MCF 10A (cell line): ENCODE data around the gene CORIN. TPM values are rescaled to one million over a fixed set of nuclear protein-coding genes. Genes with fewer than 3 reads are reported as not detected.

Source experiments
- BruUV-seq: library from RNA; stranded (reverse); fragments of 400-500 nt; replicated peaks from 2 replicates; lab custom pipeline; 2021; lab: Mats Ljungman, UMichigan
- CTCF ChIA-PET: fragments of 300-600 bp; sonication (Branson Sonifier 250); formaldehyde crosslinking; extraction: SDS; loops from one replicate; lab custom pipeline; 2021; ENCODE audit warnings: antibody characterized with exemption, inconsistent platforms; lab: Yijun Ruan, JAX
- POLR2A ChIA-PET: fragments of 300-600, 350-650 bp; sonication (Branson Sonifier 250); formaldehyde crosslinking; extraction: SDS; loops from one replicate; lab custom pipeline; 2020; ENCODE audit warnings: antibody characterized with exemption, inconsistent platforms; lab: Yijun Ruan, JAX
- DNase-seq: peaks from one replicate; pipeline ENCODE4 v3.0.0-alpha.2; 2018; ENCODE audit not compliant: unreplicated experiment
- H3K27ac Mint-ChIP-seq: one replicate; pipeline ENCODE4 v1.8.0; 2022; ENCODE audit warnings: mild to moderate bottlenecking, low read depth, mixed read lengths; ENCODE audit not compliant: unreplicated experiment
- H3K27me3 Mint-ChIP-seq: one replicate; pipeline ENCODE4 v1.8.0; 2022; ENCODE audit warnings: mixed read lengths; ENCODE audit not compliant: insufficient read depth, unreplicated experiment
- H3K36me3 Mint-ChIP-seq: one replicate; pipeline ENCODE4 v1.8.0; 2022; ENCODE audit warnings: mild to moderate bottlenecking, moderate library complexity, mixed read lengths; ENCODE audit not compliant: insufficient read depth, unreplicated experiment
- H3K4me1 Mint-ChIP-seq: one replicate; pipeline ENCODE4 v1.8.0; 2022; ENCODE audit warnings: mixed read lengths; ENCODE audit not compliant: insufficient read depth, unreplicated experiment
- H3K4me3 Mint-ChIP-seq: one replicate; pipeline ENCODE4 v1.8.0; 2022; ENCODE audit warnings: mild to moderate bottlenecking, moderate library complexity, mixed read lengths; ENCODE audit not compliant: unreplicated experiment
- H3K9me3 Mint-ChIP-seq: one replicate; pipeline ENCODE4 v1.8.0; 2022; ENCODE audit warnings: mixed read lengths; ENCODE audit not compliant: unreplicated experiment
- intact Hi-C: fragments of 100-400 bp; cut with micrococcal nuclease; formaldehyde crosslinking; loops from 2 replicates; pipeline ENCODE4 v1.14.1; 2022
- total RNA-seq: library from RNA; stranded (reverse); gene quantifications from 2 replicates; pipeline ENCODE4 v1.2.3, GENCODE V29; 2022
- TF ChIP-seq, protein P1 (sequence below): fragments of 200-600 bp; IDR thresholded peaks from one replicate; pipeline ENCODE4 v1.8.0; 2022; ENCODE audit warnings: antibody characterized with exemption, mild to moderate bottlenecking; ENCODE audit not compliant: unreplicated experiment

Gene CORIN
- total RNA-seq, 1 experiment from 2014 or later = 1.0 TPM

DNA sequence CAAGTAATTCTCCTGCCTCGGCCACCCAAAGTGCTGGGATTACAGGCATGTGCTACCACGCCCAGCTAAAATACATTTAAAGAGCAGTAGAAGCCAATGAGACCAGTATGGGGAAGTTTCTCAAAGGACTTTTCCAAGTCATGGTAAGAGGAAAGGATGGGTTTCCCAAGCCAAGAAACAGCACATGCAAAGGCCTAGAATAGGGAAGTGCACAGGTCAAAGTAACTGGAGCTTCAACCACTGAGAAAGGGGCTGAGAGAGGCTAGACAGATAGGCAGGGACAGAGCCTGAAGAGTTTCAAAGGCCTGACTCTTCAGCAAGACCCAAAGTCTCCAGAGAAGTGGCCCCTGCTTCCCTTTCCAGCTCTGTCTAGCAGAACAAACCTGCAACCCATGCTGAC is 162.1 kb downstream of the CORIN start:
- POLR2A ChIA-PET = no interaction called here
- intact Hi-C loops = no loop called here
- Mint-ChIP-seq H3K36me3 (no peaks in the 10 kb centered on the region), H3K27me3 (no peaks in the 10 kb centered on the region), H3K4me3 (no peak overlapping the region), H3K4me1 (no peaks in the 10 kb centered on the region), H3K27ac (no peak overlapping the region), H3K9me3 (no peaks in the 10 kb centered on the region)
- CTCF ChIA-PET = interaction anchor here (0.6 to 1.4 kb wide), 4 partner anchors 160 to 165 kb away, joined by 3 to 9 read pairs (median 5); partner anchors contain the start of gene CORIN
- no TSS peak for BruUV-seq
- TF ChIP-seq, protein P1, sequence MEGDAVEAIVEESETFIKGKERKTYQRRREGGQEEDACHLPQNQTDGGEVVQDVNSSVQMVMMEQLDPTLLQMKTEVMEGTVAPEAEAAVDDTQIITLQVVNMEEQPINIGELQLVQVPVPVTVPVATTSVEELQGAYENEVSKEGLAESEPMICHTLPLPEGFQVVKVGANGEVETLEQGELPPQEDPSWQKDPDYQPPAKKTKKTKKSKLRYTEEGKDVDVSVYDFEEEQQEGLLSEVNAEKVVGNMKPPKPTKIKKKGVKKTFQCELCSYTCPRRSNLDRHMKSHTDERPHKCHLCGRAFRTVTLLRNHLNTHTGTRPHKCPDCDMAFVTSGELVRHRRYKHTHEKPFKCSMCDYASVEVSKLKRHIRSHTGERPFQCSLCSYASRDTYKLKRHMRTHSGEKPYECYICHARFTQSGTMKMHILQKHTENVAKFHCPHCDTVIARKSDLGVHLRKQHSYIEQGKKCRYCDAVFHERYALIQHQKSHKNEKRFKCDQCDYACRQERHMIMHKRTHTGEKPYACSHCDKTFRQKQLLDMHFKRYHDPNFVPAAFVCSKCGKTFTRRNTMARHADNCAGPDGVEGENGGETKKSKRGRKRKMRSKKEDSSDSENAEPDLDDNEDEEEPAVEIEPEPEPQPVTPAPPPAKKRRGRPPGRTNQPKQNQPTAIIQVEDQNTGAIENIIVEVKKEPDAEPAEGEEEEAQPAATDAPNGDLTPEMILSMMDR = no peak
- DNase-seq = no peak

DNA sequence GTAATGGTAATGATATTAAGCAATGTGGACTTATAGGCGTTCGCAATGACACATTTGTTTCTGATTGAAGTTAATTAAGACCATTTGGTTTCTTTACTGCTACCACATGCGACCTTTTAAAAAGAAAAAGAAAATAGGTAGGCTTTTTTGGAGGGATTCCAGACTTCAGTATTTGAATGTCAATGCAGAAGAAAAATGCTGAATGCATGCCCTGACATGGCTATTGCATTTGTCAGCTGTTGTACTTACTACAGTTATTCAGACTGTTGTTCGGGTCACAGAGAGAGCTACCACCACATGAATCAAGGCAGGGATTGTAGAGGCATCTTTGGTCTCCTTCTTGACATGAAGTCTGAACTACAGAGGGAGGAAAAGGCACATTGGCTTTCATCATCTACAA is 163.7 kb downstream of the CORIN start:
- TF ChIP-seq, protein P1 = no peak
- POLR2A ChIA-PET = interaction anchor here (1.5 kb wide), 1 partner anchor 162 kb away, joined by 6 read pairs; no protein-coding TSS in a partner anchor
- CTCF ChIA-PET = interaction anchor here (0.8 to 7.5 kb wide), 5 partner anchors 9 to 360 kb away, joined by 3 to 102 read pairs (median 3); partner anchors contain the start of gene CORIN
- H3K4me3 Mint-ChIP-seq = no peak overlapping the region
- no peaks in the 10 kb centered on the region for H3K4me1 Mint-ChIP-seq
- no peaks in the 10 kb centered on the region for H3K9me3 Mint-ChIP-seq
- H3K27me3 Mint-ChIP-seq = no peaks in the 10 kb centered on the region
- no TSS peak for BruUV-seq
- no peak overlapping the region for H3K27ac Mint-ChIP-seq
- no peak for DNase-seq
- intact Hi-C loops = no loop called here
- H3K36me3 Mint-ChIP-seq = no peaks in the 10 kb centered on the region

DNA sequence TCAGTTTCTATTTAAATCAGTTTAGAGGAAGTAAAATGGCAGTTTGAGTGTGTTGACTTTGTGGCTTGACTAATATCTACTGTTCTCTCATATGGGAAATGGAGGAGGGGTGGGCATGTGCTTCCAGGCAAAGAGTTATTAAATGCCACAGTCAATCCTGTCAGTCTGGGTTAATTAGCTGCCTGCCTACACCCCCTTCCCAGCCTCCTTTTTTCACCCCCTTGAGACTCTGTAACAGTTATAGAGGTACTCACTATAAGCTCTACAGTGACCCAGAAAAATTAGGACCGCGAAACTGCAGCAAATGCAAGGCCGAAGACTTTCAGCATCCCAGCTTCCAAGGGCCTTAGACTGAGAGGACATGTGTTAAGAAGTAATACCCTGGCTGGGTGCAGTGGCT is 165.2 kb downstream of the CORIN start:
- peaks cover 1% of the 10 kb centered on the region for H3K4me1 Mint-ChIP-seq
- POLR2A ChIA-PET = interaction anchor here (0.6 kb wide), 1 partner anchor 30 kb away, joined by 3 read pairs; no protein-coding TSS in a partner anchor
- no TSS peak for BruUV-seq
- CTCF ChIA-PET = interaction anchor here (7.5 kb wide), 1 partner anchor 165 kb away, joined by 102 read pairs; the partner anchor contains the start of gene CORIN
- H3K27me3 Mint-ChIP-seq = no peaks in the 10 kb centered on the region
- H3K4me3 Mint-ChIP-seq = no peak overlapping the region
- DNase-seq = no peak
- TF ChIP-seq, protein P1 = no peak
- H3K27ac Mint-ChIP-seq = no peak overlapping the region
- no peaks in the 10 kb centered on the region for H3K9me3 Mint-ChIP-seq
- intact Hi-C loops = no loop called here
- no peaks in the 10 kb centered on the region for H3K36me3 Mint-ChIP-seq

DNA sequence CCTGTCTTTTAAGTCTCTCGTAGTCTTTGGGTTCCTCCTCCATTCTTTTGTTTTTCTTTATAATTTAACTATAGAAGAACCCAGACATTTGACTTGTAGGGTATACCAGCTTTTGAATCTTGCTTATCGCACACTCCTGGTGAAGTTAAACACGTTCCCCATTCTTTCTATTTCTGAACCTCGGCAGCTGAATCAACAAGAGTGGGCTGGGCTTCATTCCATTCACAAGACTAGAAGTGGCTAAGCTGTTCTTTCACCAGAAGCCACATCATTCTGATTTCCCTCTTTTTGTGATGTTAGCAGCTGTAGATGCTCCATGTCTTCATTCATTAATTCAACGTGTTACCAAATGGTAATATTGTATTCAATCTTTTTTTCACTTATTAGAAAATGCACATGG is 167.9 kb downstream of the CORIN start:
- Mint-ChIP-seq H3K27me3 (no peaks in the 10 kb centered on the region), H3K36me3 (no peaks in the 10 kb centered on the region), H3K4me3 (no peak overlapping the region), H3K4me1 (peaks cover 5% of the 10 kb centered on the region), H3K9me3 (no peaks in the 10 kb centered on the region), H3K27ac (no peak overlapping the region)
- POLR2A ChIA-PET = no interaction called here
- CTCF ChIA-PET = interaction anchor here (0.5 to 7.5 kb wide), 17 partner anchors 9 to 840 kb away, joined by 3 to 102 read pairs (median 4); partner anchors contain the start of genes CNGA1, CORIN and NIPAL1
- intact Hi-C loops = loop anchor here (1.0 to 5.0 kb wide), 3 partner anchors 166 to 417 kb away; no protein-coding TSS in a partner anchor
- no peak for DNase-seq
- no TSS peak for BruUV-seq
- TF ChIP-seq, protein P1 = no peak
